GM12878 (cell line): ENCODE results near the gene MBD2.
"Not testable (repeated sequence)": the region's sequence is repeated elsewhere in the genome, so short reads cannot be mapped to it uniquely, and the experiment has no call there.

ENCODE experiments used
- CBX5 ChIP-seq: sonication (generic); IDR thresholded peaks from 2 replicates; pipeline ENCODE4 v1.6.1; 2016; ENCODE audit warnings: low read depth, moderate library complexity, mild to moderate bottlenecking, inconsistent platforms
- CHD1 ChIP-seq: IDR thresholded peaks from 2 replicates; pipeline ENCODE4 v1.6.1; 2012; ENCODE audit warnings: low read depth, low read length, improper control_type of control experiment
- CTCF ChIP-seq, 3 experiments: IDR thresholded peaks in 2 of 3; conservative IDR thresholded peaks in 1 of 3; 2 replicates each; pipeline ENCODE4 v1.5.1; 2011; ENCODE audit warnings: low read depth in 3 of 3, low read length in 3 of 3, mild to moderate bottlenecking in 3 of 3, control low read depth in 2 of 3, moderate library complexity in 2 of 3, inconsistent platforms in 1 of 3, mixed read lengths in 1 of 3; ENCODE audit not compliant: control insufficient read depth in 2 of 3, insufficient read depth in 1 of 3; ENCODE audit errors: extremely low read depth in 1 of 3
- POLR2AphosphoS5 ChIP-seq: IDR thresholded peaks from 2 replicates; pipeline ENCODE4 v1.6.1; 2011; ENCODE audit warnings: mild to moderate bottlenecking, low read length, inconsistent platforms
- REST ChIP-seq: IDR thresholded peaks from 2 replicates; pipeline ENCODE4 v1.6.1; 2012; ENCODE audit warnings: mild to moderate bottlenecking, low read depth, low read length
- SPI1 ChIP-seq: IDR thresholded peaks from 2 replicates; pipeline ENCODE4 v1.6.1; 2011; ENCODE audit warnings: low read depth, mild to moderate bottlenecking, low read length, moderate library complexity, borderline replicate concordance; ENCODE audit not compliant: insufficient read depth
- ZNF207 ChIP-seq: fragments of 450-650 bp; IDR thresholded peaks from 2 replicates; pipeline ENCODE4 v1.6.1; 2014; ENCODE audit warnings: antibody characterized with exemption, mild to moderate bottlenecking, borderline replicate concordance
- ZNF274 ChIP-seq: IDR thresholded peaks from one replicate; pipeline ENCODE4 v1.8.0; 2011; ENCODE audit not compliant: insufficient read length, insufficient read depth
- TF ChIP-seq, protein P1 (sequence below): fragments of 450-650 bp; IDR thresholded peaks from 2 replicates; pipeline ENCODE4 v1.6.1; 2017; ENCODE audit warnings: antibody characterized with exemption, mild to moderate bottlenecking, moderate library complexity

GRCh38 chr18:54218803-54219202 lies 5.7 kb downstream of the MBD2 start:
- not testable (repeated sequence) for TF ChIP-seq CHD1; ZNF207; CBX5; CTCF (IDR thresholded peaks at IDR 0.05 in 2 of 3, conservative IDR thresholded peaks at IDR 0.05 in 1 of 3; ENCODE audit: control insufficient read depth in 2 of 3, extremely low read depth in 1 of 3, insufficient read depth in 1 of 3, low read depth in 3 of 3, low read length in 3 of 3); REST; POLR2AphosphoS5; SPI1; ZNF274
- TF ChIP-seq, protein P1, sequence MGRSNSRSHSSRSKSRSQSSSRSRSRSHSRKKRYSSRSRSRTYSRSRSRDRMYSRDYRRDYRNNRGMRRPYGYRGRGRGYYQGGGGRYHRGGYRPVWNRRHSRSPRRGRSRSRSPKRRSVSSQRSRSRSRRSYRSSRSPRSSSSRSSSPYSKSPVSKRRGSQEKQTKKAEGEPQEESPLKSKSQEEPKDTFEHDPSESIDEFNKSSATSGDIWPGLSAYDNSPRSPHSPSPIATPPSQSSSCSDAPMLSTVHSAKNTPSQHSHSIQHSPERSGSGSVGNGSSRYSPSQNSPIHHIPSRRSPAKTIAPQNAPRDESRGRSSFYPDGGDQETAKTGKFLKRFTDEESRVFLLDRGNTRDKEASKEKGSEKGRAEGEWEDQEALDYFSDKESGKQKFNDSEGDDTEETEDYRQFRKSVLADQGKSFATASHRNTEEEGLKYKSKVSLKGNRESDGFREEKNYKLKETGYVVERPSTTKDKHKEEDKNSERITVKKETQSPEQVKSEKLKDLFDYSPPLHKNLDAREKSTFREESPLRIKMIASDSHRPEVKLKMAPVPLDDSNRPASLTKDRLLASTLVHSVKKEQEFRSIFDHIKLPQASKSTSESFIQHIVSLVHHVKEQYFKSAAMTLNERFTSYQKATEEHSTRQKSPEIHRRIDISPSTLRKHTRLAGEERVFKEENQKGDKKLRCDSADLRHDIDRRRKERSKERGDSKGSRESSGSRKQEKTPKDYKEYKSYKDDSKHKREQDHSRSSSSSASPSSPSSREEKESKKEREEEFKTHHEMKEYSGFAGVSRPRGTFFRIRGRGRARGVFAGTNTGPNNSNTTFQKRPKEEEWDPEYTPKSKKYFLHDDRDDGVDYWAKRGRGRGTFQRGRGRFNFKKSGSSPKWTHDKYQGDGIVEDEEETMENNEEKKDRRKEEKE = not testable (repeated sequence)
